ENCODE results near the gene EIF3L. TPM values are rescaled to one million over a fixed set of nuclear protein-coding genes. Genes with fewer than 3 reads are reported as not detected.

The EIF3L gene
- total and polyA plus RNA-seq, 8 donors, result 310 to 1,258 (median 1,142) TPM

DNA sequence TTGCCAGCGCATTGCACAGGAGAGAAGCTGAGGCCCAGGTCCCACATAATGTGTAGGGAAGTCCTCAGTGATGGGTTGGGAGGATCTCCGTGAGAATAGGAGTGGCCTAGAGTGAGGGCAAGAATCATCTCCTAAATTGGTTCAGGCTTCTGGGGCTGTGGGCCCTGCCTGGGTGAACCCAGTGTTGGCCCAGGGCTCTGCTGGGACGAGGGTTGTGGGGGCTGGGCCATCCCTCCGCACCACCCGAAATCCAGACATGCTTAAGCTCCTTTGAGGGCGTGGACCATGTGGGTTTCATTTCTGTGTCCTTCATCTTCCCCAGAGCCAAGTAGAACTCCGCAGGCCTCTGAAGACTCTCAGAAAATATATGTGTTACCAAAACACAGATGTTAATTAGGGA, 60.5 kb downstream of the EIF3L start:
- Histone ChIP-seq H3K27me3 (no peaks in the 10 kb centered on the region), H3K9me3 (no peaks in the 10 kb centered on the region), H3K4me1 (peaks cover 6 to 54% of the 10 kb centered on the region in 2 donors), H3K4me3 (no peak overlapping the region), H3K27ac (no peak overlapping the region), H3K36me3 (peaks cover 0 to 26% of the 10 kb centered on the region in 2 donors)
- TF ChIP-seq CTCF (IDR thresholded peaks at IDR 0.05), result no peak
- ATAC-seq (no peak), DNase-seq (no peak)
- intact Hi-C loops (cut with DNase I), result no loop called here

DNA sequence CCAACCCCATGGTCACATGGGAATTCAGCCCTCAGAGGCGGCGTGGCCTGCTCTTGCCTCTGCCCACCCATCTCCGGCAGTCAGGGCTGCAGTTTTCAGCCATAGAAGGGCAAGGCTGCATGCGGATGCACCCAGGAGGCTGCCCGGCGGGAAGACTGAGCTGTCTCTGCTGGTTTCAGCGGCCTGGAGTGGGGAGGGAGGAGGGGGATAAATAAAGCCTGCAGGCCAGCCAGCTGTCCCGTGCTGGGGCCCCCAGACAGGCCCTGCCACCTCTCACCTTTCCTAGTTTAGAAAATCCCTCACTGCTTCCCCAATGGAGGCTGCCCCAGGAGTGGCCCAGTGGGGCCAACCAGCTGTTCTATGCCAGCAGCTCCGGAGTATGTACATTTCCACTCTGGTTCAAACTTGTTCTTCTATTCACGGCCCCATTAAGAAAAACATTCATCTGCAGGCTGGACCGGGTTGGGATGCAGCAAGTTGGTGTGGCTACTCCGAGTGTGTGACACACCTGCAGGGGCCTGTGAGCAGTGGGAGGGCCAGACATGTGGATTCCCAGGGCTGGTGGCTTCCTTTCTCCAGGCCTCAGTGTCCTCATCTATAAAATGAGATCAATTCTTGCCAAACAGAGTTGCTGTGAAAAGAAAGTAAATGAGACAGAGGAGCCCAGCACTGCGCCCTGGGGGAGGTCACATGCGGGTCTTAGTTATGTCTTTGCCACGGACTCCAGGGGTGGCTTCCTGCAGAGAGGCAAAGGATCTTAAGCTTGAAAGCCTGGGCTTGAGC, 61.9 kb downstream of the EIF3L start:
- peaks cover 6 to 42% of the 10 kb centered on the region in 2 donors for H3K4me1 ChIP-seq
- ATAC-seq, result no peak
- H3K36me3 ChIP-seq, result peaks cover 0 to 39% of the 10 kb centered on the region in 2 donors
- H3K27ac ChIP-seq, result no peak overlapping the region
- DNase-seq, result no peak
- H3K9me3 ChIP-seq, result no peaks in the 10 kb centered on the region
- no peak for TF ChIP-seq CTCF (IDR thresholded peaks at IDR 0.05)
- no peaks in the 10 kb centered on the region for H3K27me3 ChIP-seq
- intact Hi-C loops (cut with DNase I), result no loop called here
- no peak overlapping the region for H3K4me3 ChIP-seq

DNA sequence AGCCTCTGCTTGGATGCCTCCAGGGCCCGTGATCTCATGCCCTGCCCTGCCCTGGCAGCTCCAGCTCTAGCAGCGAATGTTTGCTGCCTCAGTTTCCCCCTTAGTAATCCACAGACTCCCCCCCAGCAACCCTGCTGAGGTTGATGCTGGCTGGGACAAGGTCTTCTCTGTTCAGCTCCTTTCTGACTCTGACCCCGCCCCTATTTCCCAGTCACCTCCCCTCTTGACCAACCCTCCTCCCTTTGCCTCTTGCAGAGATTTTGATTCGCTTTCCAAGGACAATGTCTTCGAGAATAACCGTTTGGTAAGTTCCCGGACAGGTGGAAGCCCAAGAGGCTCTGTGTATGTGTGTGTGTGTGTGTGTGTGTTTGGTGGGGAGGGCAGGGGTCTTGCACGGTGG, 62.5 kb downstream of the EIF3L start:
- Histone ChIP-seq H3K4me1 (peaks cover 6 to 41% of the 10 kb centered on the region in 2 donors), H3K27me3 (no peaks in the 10 kb centered on the region), H3K36me3 (peaks cover 0 to 46% of the 10 kb centered on the region in 2 donors), H3K9me3 (no peaks in the 10 kb centered on the region), H3K27ac (no peak overlapping the region), H3K4me3 (no peak overlapping the region)
- TF ChIP-seq CTCF (IDR thresholded peaks at IDR 0.05), result no peak
- ATAC-seq (no peak), DNase-seq (no peak)
- intact Hi-C loops (cut with DNase I), result no loop called here

- Histone ChIP-seq H3K9me3 (no peaks in the 10 kb centered on the region), H3K27ac (no peak overlapping the region), H3K4me3 (no peak overlapping the region), H3K4me1 (peaks cover 2 to 36% of the 10 kb centered on the region in 2 donors), H3K36me3 (peaks cover 0 to 50% of the 10 kb centered on the region in 2 donors), H3K27me3 (no peaks in the 10 kb centered on the region)
- TF ChIP-seq CTCF (IDR thresholded peaks at IDR 0.05), result no peak
- intact Hi-C loops (cut with DNase I), result no loop called here
- no peak for DNase-seq
- ATAC-seq, result no peak
Measured at GRCh38 chr22:37912171-37912570, 63.0 kb downstream of the EIF3L start.

DNA sequence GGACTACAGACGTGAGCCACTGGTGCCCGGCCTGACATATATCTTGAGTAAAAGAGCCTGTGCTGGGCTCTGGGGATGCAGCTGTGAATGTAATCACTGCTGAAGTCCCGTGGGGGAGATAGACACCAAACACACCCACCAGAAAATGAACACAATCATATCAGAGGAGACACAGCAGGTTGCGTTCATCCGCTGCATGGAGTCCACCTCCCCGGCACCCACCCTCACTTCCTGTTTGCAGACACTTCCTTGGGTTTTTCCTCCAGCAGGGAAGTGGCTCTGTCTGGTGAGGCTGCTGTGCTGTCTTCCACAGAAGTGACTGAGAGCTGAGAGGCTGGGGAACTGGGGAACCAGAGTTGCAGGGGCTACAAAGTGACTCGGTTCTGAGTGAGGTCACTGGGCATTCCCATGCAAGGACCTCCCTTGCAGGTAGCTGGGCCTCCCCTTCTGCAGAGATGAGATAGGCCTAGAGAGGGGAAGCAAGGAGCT, 64.1 kb downstream of the EIF3L start:
- Histone ChIP-seq H3K27me3 (no peaks in the 10 kb centered on the region), H3K9me3 (no peaks in the 10 kb centered on the region), H3K4me1 (peaks cover 0 to 29% of the 10 kb centered on the region in 2 donors), H3K36me3 (peaks cover 0 to 61% of the 10 kb centered on the region in 2 donors), H3K4me3 (no peak overlapping the region), H3K27ac (peak overlapping the region; percentile 26 to 45)
- ATAC-seq, result no peak
- no peak for TF ChIP-seq CTCF (IDR thresholded peaks at IDR 0.05)
- intact Hi-C loops (cut with DNase I), result no loop called here
- DNase-seq, result no peak
